DOHH2 (cell line): ENCODE results near the gene GPC5.
"Not testable (repeated sequence)": the region's sequence is repeated elsewhere in the genome, so short reads cannot be mapped to it uniquely, and the experiment has no call there.

Experiments used
- H3F3A ChIP-seq: fragments of 200-600 bp; sonication (generic), shearing (Covaris generic); 2 replicates; pipeline ENCODE4 v1.6.0; 2016; ENCODE audit warnings: antibody characterized with exemption, mild to moderate bottlenecking; ENCODE audit not compliant: control insufficient read depth, insufficient read depth
- H3K27ac ChIP-seq: fragments of 200-600 bp; sonication (generic); 2 replicates; pipeline ENCODE4 v1.5.1; 2014; ENCODE audit warnings: low read depth, mild to moderate bottlenecking, low read length, moderate library complexity
- H3K27me3 ChIP-seq: fragments of 200-600 bp; sonication (generic); 2 replicates; pipeline ENCODE4 v1.6.1; 2014; ENCODE audit warnings: mild to moderate bottlenecking, low read length, mixed read lengths; ENCODE audit not compliant: control insufficient read depth
- H3K36me3 ChIP-seq: fragments of 200-600 bp; sonication (generic); 2 replicates; pipeline ENCODE4 v1.6.1; 2014; ENCODE audit warnings: mild to moderate bottlenecking, low read length, moderate library complexity, mixed read lengths; ENCODE audit not compliant: control insufficient read depth
- H3K4me1 ChIP-seq: fragments of 200-600 bp; sonication (generic); 2 replicates; pipeline ENCODE4 v1.6.1; 2014; ENCODE audit warnings: mild to moderate bottlenecking, low read length, mixed read lengths; ENCODE audit not compliant: control insufficient read depth
- H3K4me2 ChIP-seq: fragments of 200-600 bp; sonication (generic); 2 replicates; pipeline ENCODE4 v1.6.0; 2014; ENCODE audit warnings: mild to moderate bottlenecking, low read length, moderate library complexity
- H3K4me3 ChIP-seq: fragments of 200-600 bp; sonication (generic); 2 replicates; pipeline ENCODE4 v1.5.1; 2014; ENCODE audit warnings: mild to moderate bottlenecking, low read length, mixed read lengths
- H3K79me2 ChIP-seq: fragments of 200-600 bp; sonication (generic); 2 replicates; pipeline ENCODE4 v1.6.1; 2014; ENCODE audit warnings: mild to moderate bottlenecking, low read length, mixed read lengths; ENCODE audit not compliant: control insufficient read depth
- H3K9me2 ChIP-seq: fragments of 200-600 bp; sonication (generic); replicated peaks from 2 replicates; pipeline ENCODE4 v1.6.1; 2014; ENCODE audit warnings: mild to moderate bottlenecking, low read length, mixed read lengths; ENCODE audit not compliant: control insufficient read depth
- H3K9me3 ChIP-seq: fragments of 200-600 bp; sonication (generic); 2 replicates; pipeline ENCODE4 v1.6.1; 2014; ENCODE audit warnings: antibody characterized with exemption, low read length, mixed read lengths; ENCODE audit not compliant: control insufficient read depth, insufficient read depth
- H4K20me1 ChIP-seq: fragments of 200-600 bp; sonication (generic); 2 replicates; pipeline ENCODE4 v1.6.0; 2014; ENCODE audit warnings: low read depth, mild to moderate bottlenecking, antibody characterized with exemption, low read length, moderate library complexity; ENCODE audit not compliant: control insufficient read depth, insufficient read depth
- CTCF ChIP-seq: fragments of 200-600 bp; sonication (generic); IDR thresholded peaks from one replicate; pipeline ENCODE4 v1.5.1; 2014; ENCODE audit warnings: antibody characterized with exemption, mild to moderate bottlenecking, low read depth, low read length; ENCODE audit not compliant: poor library complexity, severe bottlenecking
- EZH2phosphoT487 ChIP-seq: fragments of 200-600 bp; sonication (generic); IDR thresholded peaks from 2 replicates; pipeline ENCODE4 v1.6.1; 2017; ENCODE audit warnings: borderline replicate concordance, mild to moderate bottlenecking, antibody characterized with exemption, low read length, moderate library complexity, mixed read lengths

Gene GPC5

GRCh38 chr13:92514420-92515125 is 1116.2 kb downstream of the GPC5 start:
- H3K27me3 ChIP-seq = no peaks in the 10 kb centered on the region
- no peaks in the 10 kb centered on the region for H3K36me3 ChIP-seq
- no peaks in the 10 kb centered on the region for H3K9me3 ChIP-seq
- H3K4me1 ChIP-seq = no peaks in the 10 kb centered on the region
- H3K4me2 ChIP-seq = no peak overlapping the region
- H3K4me3 ChIP-seq = no peak overlapping the region
- no peak overlapping the region for H3K27ac ChIP-seq
- no peaks in the 10 kb centered on the region for H3K79me2 ChIP-seq
- H3F3A ChIP-seq = no peaks in the 10 kb centered on the region
- TF ChIP-seq EZH2phosphoT487 (no peak), CTCF (no peak)
- no peaks in the 10 kb centered on the region for H3K9me2 ChIP-seq
- H4K20me1 ChIP-seq = no peaks in the 10 kb centered on the region

- H3K9me2 ChIP-seq, H4K20me1 ChIP-seq, H3K27me3 ChIP-seq, H3K4me2 ChIP-seq, H3K79me2 ChIP-seq, H3K27ac ChIP-seq, H3K4me3 ChIP-seq, H3K36me3 ChIP-seq, H3F3A ChIP-seq, H3K9me3 ChIP-seq, H3K4me1 ChIP-seq: not testable (repeated sequence)
These were observed 1118.5 kb downstream of the GPC5 start for GRCh38 chr13:92516878-92517277.

GRCh38 chr13:92518622-92519021 is 1120.2 kb downstream of the GPC5 start:
- not testable (repeated sequence) for H3K4me2 ChIP-seq, H3K4me3 ChIP-seq, H3K36me3 ChIP-seq, H3K79me2 ChIP-seq, H3K4me1 ChIP-seq, H3F3A ChIP-seq, H3K9me2 ChIP-seq, H4K20me1 ChIP-seq, H3K27me3 ChIP-seq, H3K9me3 ChIP-seq, H3K27ac ChIP-seq

GRCh38 chr13:92530364-92530763 is 1131.9 kb downstream of the GPC5 start:
- no peaks in the 10 kb centered on the region for H3K36me3 ChIP-seq
- no peaks in the 10 kb centered on the region for H3K79me2 ChIP-seq
- no peaks in the 10 kb centered on the region for H3K4me1 ChIP-seq
- no peaks in the 10 kb centered on the region for H3K9me2 ChIP-seq
- H3K9me3 ChIP-seq = no peaks in the 10 kb centered on the region
- no peak overlapping the region for H3K4me3 ChIP-seq
- H3K27ac ChIP-seq = no peak overlapping the region
- H3K27me3 ChIP-seq = no peaks in the 10 kb centered on the region
- H4K20me1 ChIP-seq = no peaks in the 10 kb centered on the region
- TF ChIP-seq CTCF = no peak
- TF ChIP-seq EZH2phosphoT487 = no peak
- no peak overlapping the region for H3K4me2 ChIP-seq
- H3F3A ChIP-seq = no peaks in the 10 kb centered on the region
